ENCODE data around the gene LTN1. TPM values are rescaled to one million over a fixed set of nuclear protein-coding genes. Genes with fewer than 3 reads are reported as not detected.

The LTN1 gene
- total and polyA plus RNA-seq, 2 donors (not counting 1 experiment from before 2014, with no cell fraction given), result 6.6 to 30.1 TPM

DNA sequence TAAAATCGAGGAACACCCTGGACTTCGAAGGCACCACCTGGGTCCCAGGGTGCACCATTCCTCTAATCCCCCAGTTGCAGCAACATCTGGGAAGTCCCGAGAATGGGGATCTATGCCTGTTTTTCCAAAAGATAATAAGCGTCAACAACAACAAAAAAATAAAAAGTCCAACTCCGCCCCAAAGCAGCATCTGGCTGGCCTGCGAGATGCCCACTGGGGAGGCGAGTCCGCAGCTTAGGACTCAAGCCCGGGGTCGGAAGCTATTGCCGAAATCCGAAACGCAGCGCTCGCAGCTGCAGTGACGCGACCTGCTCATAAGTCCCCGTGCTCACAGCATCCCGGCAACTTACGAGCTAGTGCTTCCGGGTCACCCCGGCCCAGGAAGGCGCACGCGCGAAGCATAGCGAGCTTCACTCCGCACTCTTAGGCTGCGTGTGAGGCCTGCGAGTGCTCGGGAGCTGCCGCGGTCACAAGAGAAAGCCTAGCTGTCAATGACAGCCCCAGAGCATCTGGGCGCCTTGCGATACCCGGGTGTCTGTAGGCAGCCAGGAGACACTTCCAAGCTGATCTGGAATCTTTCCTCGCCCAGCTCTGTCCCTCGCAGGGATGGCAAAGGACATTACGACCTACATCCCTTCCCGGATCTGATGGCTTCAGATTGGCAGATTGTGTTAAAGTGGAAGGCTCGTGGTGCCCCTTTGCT is 9.9 kb upstream of the LTN1 start:
- ATAC-seq (ENCODE audit: low read depth) (peak; percentile 100), DNase-seq (peak; percentile 96)
- peak overlapping the region; percentile 98 for H3K4me2 ChIP-seq (replicated peaks; ENCODE audit: low read depth, low read length, poor library complexity, severe bottlenecking)
- H3K9ac ChIP-seq (ENCODE audit: low read length), result peak overlapping the region; percentile 90
- Mint-ChIP-seq H3K4me3 (peak overlapping the region; percentile 98), H3K4me1 (peaks cover 12% of the 10 kb centered on the region), H3K9me3 (ENCODE audit: insufficient read depth) (no peaks in the 10 kb centered on the region), H3K27me3 (no peaks in the 10 kb centered on the region), H3K27ac (peak overlapping the region; percentile 98)
- peaks cover 0 to under 1% of the 10 kb centered on the region in 2 experiments for H3K36me3 ChIP-seq (replicated peaks in 1 of 2; ENCODE audit: control extremely low read depth in 1 of 2, control insufficient read depth in 1 of 2, extremely low read depth in 1 of 2, insufficient read depth in 2 of 2, low read length in 1 of 2)
- WGBS (ENCODE audit: insufficient coverage), result under 1% methylated on average over 40 of the region's 41 CpGs
- POLR2A ChIA-PET, result interaction anchor here (0.9 to 2.8 kb wide), 6 partner anchors 10 to 71 kb away, joined by 3 to 35 read pairs (median 15); partner anchors contain the start of genes CCT8, LTN1, RWDD2B and USP16
- intact Hi-C loops (cut with micrococcal nuclease), result loop anchor here (1.0 kb wide), 4 partner anchors 9 to 71 kb away; partner anchors contain the start of genes CCT8, RWDD2B and USP16
- peaks cover 4 to 12% of the 10 kb centered on the region in 2 donors for H3K4me1 ChIP-seq (ENCODE audit: control insufficient read depth in 2 of 2, insufficient read depth in 2 of 2, low read length in 2 of 2)
- H3K4me3 ChIP-seq (ENCODE audit: control extremely low read depth in 1 of 5, extremely low read depth in 1 of 5, insufficient read depth in 1 of 5, low read depth in 2 of 5, low read length in 4 of 5), result peak overlapping the region; percentile 65 to 96 (median 76)
- CTCF ChIA-PET, result interaction anchor here (1.0 to 2.4 kb wide), 4 partner anchors 9 to 71 kb away, joined by 5 to 18 read pairs (median 11); partner anchors contain the start of genes CCT8, LTN1, RWDD2B and USP16
- H3K27me3 ChIP-seq (replicated peaks in 1 of 4; ENCODE audit: control extremely low read depth in 1 of 4, control insufficient read depth in 3 of 4, insufficient read depth in 4 of 4, low read length in 3 of 4), result no peaks in the 10 kb centered on the region
- peak overlapping the region; percentile 99 for H2AFZ ChIP-seq (ENCODE audit: insufficient read depth, low read depth, low read length, poor library complexity, severe bottlenecking)
- peak overlapping the region; percentile 90 to 95 for H3K27ac ChIP-seq (ENCODE audit: low read length in 2 of 2)
- H3K9me3 ChIP-seq (ENCODE audit: control extremely low read depth in 1 of 3, control insufficient read depth in 2 of 3, insufficient read depth in 1 of 3, low read length in 2 of 3), result no peaks in the 10 kb centered on the region
- no peaks in the 10 kb centered on the region for H4K20me1 ChIP-seq (ENCODE audit: control insufficient read depth, insufficient read depth, low read length, poor library complexity, severe bottlenecking)
- no peak for TF ChIP-seq EZH2 (IDR thresholded peaks at IDR 0.05; ENCODE audit: borderline replicate concordance, insufficient read depth, low read depth, low read length, poor library complexity, severe bottlenecking)
- TF ChIP-seq, protein P1, sequence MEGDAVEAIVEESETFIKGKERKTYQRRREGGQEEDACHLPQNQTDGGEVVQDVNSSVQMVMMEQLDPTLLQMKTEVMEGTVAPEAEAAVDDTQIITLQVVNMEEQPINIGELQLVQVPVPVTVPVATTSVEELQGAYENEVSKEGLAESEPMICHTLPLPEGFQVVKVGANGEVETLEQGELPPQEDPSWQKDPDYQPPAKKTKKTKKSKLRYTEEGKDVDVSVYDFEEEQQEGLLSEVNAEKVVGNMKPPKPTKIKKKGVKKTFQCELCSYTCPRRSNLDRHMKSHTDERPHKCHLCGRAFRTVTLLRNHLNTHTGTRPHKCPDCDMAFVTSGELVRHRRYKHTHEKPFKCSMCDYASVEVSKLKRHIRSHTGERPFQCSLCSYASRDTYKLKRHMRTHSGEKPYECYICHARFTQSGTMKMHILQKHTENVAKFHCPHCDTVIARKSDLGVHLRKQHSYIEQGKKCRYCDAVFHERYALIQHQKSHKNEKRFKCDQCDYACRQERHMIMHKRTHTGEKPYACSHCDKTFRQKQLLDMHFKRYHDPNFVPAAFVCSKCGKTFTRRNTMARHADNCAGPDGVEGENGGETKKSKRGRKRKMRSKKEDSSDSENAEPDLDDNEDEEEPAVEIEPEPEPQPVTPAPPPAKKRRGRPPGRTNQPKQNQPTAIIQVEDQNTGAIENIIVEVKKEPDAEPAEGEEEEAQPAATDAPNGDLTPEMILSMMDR (IDR thresholded peaks at IDR 0.05), result no peak
- H3K79me2 ChIP-seq (ENCODE audit: control insufficient read depth, insufficient read depth, low read length), result peaks cover 4% of the 10 kb centered on the region

DNA sequence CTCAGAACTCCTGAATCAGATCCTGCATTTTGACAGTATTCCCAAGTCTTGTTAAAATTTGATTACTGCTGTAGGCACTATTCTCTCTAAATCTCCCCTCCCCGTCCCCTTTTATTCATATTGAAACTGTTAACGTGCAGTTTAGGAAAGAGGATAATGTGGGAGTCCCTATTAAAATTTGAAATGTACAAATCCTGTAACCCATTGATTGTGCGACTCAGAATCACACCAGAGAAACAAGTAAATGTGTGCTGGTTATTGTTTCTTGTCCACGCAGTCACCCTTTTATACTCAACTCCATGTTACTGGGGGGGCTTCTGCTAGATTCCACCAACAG is 584 bp upstream of the LTN1 start:
- Histone ChIP-seq H3K9ac (ENCODE audit: low read length) (peak overlapping the region; percentile 89), H3K4me2 (replicated peaks; ENCODE audit: low read depth, low read length, poor library complexity, severe bottlenecking) (peak overlapping the region; percentile 84), H3K36me3 (replicated peaks in 1 of 2; ENCODE audit: control extremely low read depth in 1 of 2, control insufficient read depth in 1 of 2, extremely low read depth in 1 of 2, insufficient read depth in 2 of 2, low read length in 1 of 2) (peaks cover 2% of the 10 kb centered on the region in 2 experiments), H3K9me3 (ENCODE audit: control extremely low read depth in 1 of 3, control insufficient read depth in 2 of 3, insufficient read depth in 1 of 3, low read length in 2 of 3) (no peaks in the 10 kb centered on the region), H2AFZ (ENCODE audit: insufficient read depth, low read depth, low read length, poor library complexity, severe bottlenecking) (peak overlapping the region; percentile 83), H3K4me1 (ENCODE audit: control insufficient read depth in 2 of 2, insufficient read depth in 2 of 2, low read length in 2 of 2) (peaks cover 18 to 20% of the 10 kb centered on the region in 2 donors), H3K27me3 (replicated peaks in 1 of 4; ENCODE audit: control extremely low read depth in 1 of 4, control insufficient read depth in 3 of 4, insufficient read depth in 4 of 4, low read length in 3 of 4) (no peaks in the 10 kb centered on the region), H4K20me1 (ENCODE audit: control insufficient read depth, insufficient read depth, low read length, poor library complexity, severe bottlenecking) (no peaks in the 10 kb centered on the region), H3K4me3 (ENCODE audit: control extremely low read depth in 1 of 5, extremely low read depth in 1 of 5, insufficient read depth in 1 of 5, low read depth in 2 of 5, low read length in 4 of 5) (peak overlapping the region; percentile 48 to 64 (median 61)), H3K79me2 (ENCODE audit: control insufficient read depth, insufficient read depth, low read length) (peaks cover 39% of the 10 kb centered on the region), H3K27ac (ENCODE audit: low read length in 2 of 2) (peak overlapping the region; percentile 88 to 93)
- WGBS (ENCODE audit: insufficient coverage), result no CpG with 5 or more reads among the region's 4 CpGs
- no peak for TF ChIP-seq EZH2 (IDR thresholded peaks at IDR 0.05; ENCODE audit: borderline replicate concordance, insufficient read depth, low read depth, low read length, poor library complexity, severe bottlenecking)
- TF ChIP-seq, protein P1 (IDR thresholded peaks at IDR 0.05), result no peak
- ChIA-PET CTCF (interaction anchor here (1.2 to 2.1 kb wide), 3 partner anchors 9 to 384 kb away, joined by 3 to 23 read pairs (median 18); partner anchors contain the start of gene USP16), POLR2A (interaction anchor here (0.9 to 2.5 kb wide), 6 partner anchors 10 to 307 kb away, joined by 3 to 25 read pairs (median 10); partner anchors contain the start of genes CCT8, RWDD2B and USP16)
- Mint-ChIP-seq H3K27me3 (no peaks in the 10 kb centered on the region), H3K4me1 (peaks cover 25% of the 10 kb centered on the region), H3K27ac (peak overlapping the region; percentile 97), H3K4me3 (peak overlapping the region; percentile 92), H3K9me3 (ENCODE audit: insufficient read depth) (no peaks in the 10 kb centered on the region)
- ATAC-seq (ENCODE audit: low read depth) (no peak), DNase-seq (no peak)
- intact Hi-C loops (cut with micrococcal nuclease), result loop anchor here (1.0 to 10.0 kb wide), 2 partner anchors 9 to 312 kb away; no protein-coding TSS in a partner anchor
